K562 (cell line): ENCODE results near the gene CYB5R2. TPM values are rescaled to one million over a fixed set of nuclear protein-coding genes. Genes with fewer than 3 reads are reported as not detected.

ENCODE experiments used
- ATAC-seq: fragments of 200-7000 bp; cut with Tn5 transposase; 3 replicates; pipeline ENCODE4 v1.9.1; 2020; ENCODE audit warnings: moderate library complexity
- BruUV-seq: library from RNA; stranded (reverse); fragments of 400-500 nt; replicated peaks from 2 replicates; lab custom pipeline; 2021; lab: Mats Ljungman, UMichigan
- CTCF ChIA-PET: fragments of 300-600 bp; formaldehyde crosslinking; extraction: SDS; loops from one replicate; lab custom pipeline; 2021; ENCODE audit warnings: low intra/inter-chr PET ratio; lab: Yijun Ruan, JAX
- POLR2A ChIA-PET: fragments of 300-600, 350-650 bp; sonication (Branson Sonifier 250); formaldehyde crosslinking; extraction: SDS; loops from one replicate; lab custom pipeline; 2021; ENCODE audit warnings: antibody characterized with exemption, inconsistent platforms; lab: Yijun Ruan, JAX
- DNase-seq, 4 experiments: peaks; one replicate each; pipeline versions ENCODE4 v3.0.0 to v3.0.0-alpha.2; 2011 to 2018; ENCODE audit warnings: low spot score in 3 of 4, mixed read lengths in 3 of 4; ENCODE audit errors: extremely low read depth in 1 of 4
- FAIRE-seq: peaks from 2 replicates; lab custom pipeline; 2011; peaks lifted over from hg19 to GRCh38; lab: Jason Lieb, UNC
- H2AFZ ChIP-seq: 2 replicates; pipeline ENCODE4 v1.6.0; 2011; ENCODE audit warnings: low read depth, low read length, control low read depth, inconsistent platforms
- H3K27ac ChIP-seq: fragments of 200-600 bp; 3 replicates; pipeline ENCODE4 v1.8.0; 2011; ENCODE audit warnings: low read depth, mild to moderate bottlenecking, control low read depth, inconsistent platforms, low read length, moderate library complexity, mixed read lengths; ENCODE audit errors: extremely low read depth
- H3K27me3 ChIP-seq, 2 experiments: fragments of 300-600 bp in 1 of 2; 2 replicates in 1 of 2; 3 replicates in 1 of 2; pipeline versions ENCODE4 v1.6.0 to v1.8.0; 2011; ENCODE audit warnings: inconsistent platforms in 2 of 2, low read length in 2 of 2, mild to moderate bottlenecking in 1 of 2, mixed read lengths in 1 of 2, moderate library complexity in 1 of 2; ENCODE audit not compliant: control insufficient read depth in 2 of 2, insufficient read depth in 2 of 2
- H3K36me3 ChIP-seq: fragments of 300-600 bp; 3 replicates; pipeline ENCODE4 v1.8.0; 2011; ENCODE audit warnings: mild to moderate bottlenecking, low read length, inconsistent platforms; ENCODE audit not compliant: control insufficient read depth, insufficient read depth
- H3K4me1 ChIP-seq, 2 experiments: fragments of 200-600 bp in 1 of 2; replicated peaks in 1 of 2; 2 replicates in 1 of 2; 3 replicates in 1 of 2; pipeline versions ENCODE4 v1.5.1 to v1.8.0; 2011; ENCODE audit warnings: inconsistent platforms in 2 of 2, low read length in 2 of 2, mild to moderate bottlenecking in 1 of 2, mixed read lengths in 1 of 2, moderate library complexity in 1 of 2; ENCODE audit not compliant: control insufficient read depth in 2 of 2, insufficient read depth in 2 of 2
- H3K4me2 ChIP-seq: 2 replicates; pipeline ENCODE4 v1.6.1; 2011; ENCODE audit warnings: low read length, control low read depth, inconsistent platforms, mixed read lengths; ENCODE audit not compliant: insufficient read depth
- H3K4me3 ChIP-seq: fragments of 200-600 bp; sonication (generic), shearing (Covaris generic); 2 replicates; pipeline ENCODE4 v1.5.1; 2016; ENCODE audit warnings: control low read depth, inconsistent platforms
- H3K79me2 ChIP-seq: fragments of 200-600 bp; 3 replicates; pipeline ENCODE4 v1.8.0; 2011; ENCODE audit warnings: low read length, inconsistent platforms; ENCODE audit not compliant: control insufficient read depth, insufficient read depth
- H3K9ac ChIP-seq, 2 experiments: 2 replicates each; pipeline versions ENCODE4 v1.6.0 to v1.6.1; 2011; ENCODE audit warnings: low read depth in 2 of 2, low read length in 2 of 2, control low read depth in 1 of 2, inconsistent platforms in 1 of 2, mild to moderate bottlenecking in 1 of 2, mixed read lengths in 1 of 2; ENCODE audit not compliant: insufficient read depth in 1 of 2
- H3K9me1 ChIP-seq: one replicate; pipeline ENCODE4 v1.6.0; 2011; ENCODE audit warnings: inconsistent platforms, mild to moderate bottlenecking, low read length, moderate library complexity; ENCODE audit not compliant: control insufficient read depth, insufficient read depth
- H3K9me3 ChIP-seq: replicated peaks from 2 replicates; pipeline ENCODE4 v1.5.1; 2011; ENCODE audit warnings: low read depth, low read length, inconsistent platforms; ENCODE audit not compliant: control insufficient read depth, insufficient read depth
- H4K20me1 ChIP-seq: replicated peaks from 2 replicates; pipeline ENCODE4 v1.6.1; 2011; ENCODE audit warnings: low read length, inconsistent platforms, mixed read lengths; ENCODE audit not compliant: control insufficient read depth, insufficient read depth
- HNRNPLL ChIP-seq: fragments of 200-400 bp; formaldehyde crosslinking; IDR thresholded peaks from 2 replicates; pipeline ENCODE4 v1.6.1; 2017; ENCODE audit warnings: low read length, low read depth, mild to moderate bottlenecking; ENCODE audit not compliant: poor library complexity, severe bottlenecking
- IRF2 ChIP-seq: sonication (generic); formaldehyde crosslinking; IDR thresholded peaks from 2 replicates; pipeline ENCODE4 v1.8.1; 2022; ENCODE audit warnings: mild to moderate bottlenecking, missing genetic modification reagents
- KDM2B ChIP-seq: fragments of 250-450 bp; sonication (Bioruptor Pico); IDR thresholded peaks from 2 replicates; pipeline ENCODE4 v1.8.0; 2021; ENCODE audit warnings: mild to moderate bottlenecking, moderate library complexity
- L3MBTL2 ChIP-seq: fragments of 450-650 bp; IDR thresholded peaks from 2 replicates; pipeline ENCODE4 v1.6.1; 2016; ENCODE audit warnings: mild to moderate bottlenecking, moderate library complexity
- MECOM ChIP-seq: fragments of 250-450 bp; sonication (Bioruptor Pico); IDR thresholded peaks from 2 replicates; pipeline ENCODE4 v1.8.0; 2022; ENCODE audit warnings: inconsistent platforms
- NONO ChIP-seq, 2 experiments: fragments of 200-400 bp in 1 of 2; fragments of 450-650 bp in 1 of 2; formaldehyde crosslinking in 1 of 2; IDR thresholded peaks; 2 replicates each; pipeline ENCODE4 v1.6.1; 2017; ENCODE audit warnings: low read depth in 2 of 2, mild to moderate bottlenecking in 2 of 2, moderate library complexity in 2 of 2, low read length in 1 of 2
- POLR2G ChIP-seq: fragments of 200-400 bp; formaldehyde crosslinking; IDR thresholded peaks from 2 replicates; pipeline ENCODE4 v1.6.1; 2017; ENCODE audit warnings: low read depth, mild to moderate bottlenecking, antibody characterized with exemption, low read length, moderate library complexity
- PYGO2 ChIP-seq: fragments of 450-650 bp; IDR thresholded peaks from 2 replicates; pipeline ENCODE4 v1.6.1; 2016; ENCODE audit warnings: mild to moderate bottlenecking, missing genetic modification characterization, moderate library complexity, missing compliant biosample characterization
- STAG1 ChIP-seq: sonication (generic); formaldehyde crosslinking; IDR thresholded peaks from 2 replicates; pipeline ENCODE4 v1.5.0; 2020; ENCODE audit warnings: missing genetic modification reagents, borderline replicate concordance
- TCF7L2 ChIP-seq: fragments of 150-350 bp; IDR thresholded peaks from 2 replicates; pipeline ENCODE4 v1.6.1; 2016; ENCODE audit warnings: low read depth, mild to moderate bottlenecking, low read length, moderate library complexity
- ZFX ChIP-seq: sonication (generic); formaldehyde crosslinking; IDR thresholded peaks from 2 replicates; pipeline ENCODE4 v1.8.0; 2022; ENCODE audit warnings: mild to moderate bottlenecking, missing genetic modification reagents, moderate library complexity
- WGBS: fragments of 100-300 bp; shearing (Covaris generic); methylation state at CpG from one replicate; pipeline ENCODE4 v1.1.6; 2016; ENCODE audit warnings: low coverage, mixed read lengths; ENCODE audit not compliant: insufficient coverage; ENCODE audit errors: missing lambda C conversion rate; 5-methylcytosine and 5-hydroxymethylcytosine counted together
- in situ Hi-C: fragments of 300-500 bp; cut with MboI; formaldehyde crosslinking; loops from 4 replicates; pipeline ENCODE4 v1.15.0; 2018; ENCODE audit warnings: inconsistent platforms, mixed read lengths
- intact Hi-C: fragments of 100-400 bp; cut with micrococcal nuclease; formaldehyde crosslinking; loops from 2 replicates; pipeline ENCODE4 v1.14.2; 2022
- polyA plus RNA-seq, 8 experiments: library from polyadenylated mRNA; depleted of rRNA in 4 of 8; stranded (reverse) in 5 of 8; unstranded in 3 of 8; fragments of >200 nt; fragmentation: Nextera tagmentation in 2 of 8; fragmentation: Illumina TruSeq in 1 of 8; extraction: Ambion mirVana in 2 of 8; extraction: Trizol in 1 of 8; gene quantifications; 2 replicates each; pipeline versions ENCODE4 v1.2.1 to v1.2.3, GENCODE V29; 2011 to 2014; ENCODE audit warnings: inconsistent platforms in 1 of 8, missing spikeins in 1 of 8
- total RNA-seq, 7 experiments: library from RNA; depleted of rRNA in 6 of 7; stranded (reverse); fragments of >200 nt in 6 of 7; fragmentation: Illumina TruSeq in 2 of 7; extraction: Trizol in 2 of 7; gene quantifications; 2 replicates each; pipeline versions ENCODE4 v1.2.1 to v1.2.3, GENCODE V29; 2011 to 2021; ENCODE audit warnings: low replicate concordance in 1 of 7
- TF ChIP-seq, protein P1 (sequence below): fragments of 450-650 bp; IDR thresholded peaks from 2 replicates; pipeline ENCODE4 v1.6.1; 2016; ENCODE audit warnings: borderline replicate concordance
- TF ChIP-seq, protein P2 (sequence below), 2 experiments: fragments of 150-350 bp in 1 of 2; IDR thresholded peaks; 2 replicates each; pipeline ENCODE4 v1.6.1; 2012 to 2016; ENCODE audit warnings: low read depth in 2 of 2, low read length in 2 of 2, mild to moderate bottlenecking in 1 of 2, moderate library complexity in 1 of 2

CYB5R2 gene
- total and polyA plus RNA-seq, 9 of the 15 experiments (the other 6 are each of a cell fraction or from before 2014, with no cell fraction given), result 8.2 to 28.7 (median 13.6) TPM

DNA sequence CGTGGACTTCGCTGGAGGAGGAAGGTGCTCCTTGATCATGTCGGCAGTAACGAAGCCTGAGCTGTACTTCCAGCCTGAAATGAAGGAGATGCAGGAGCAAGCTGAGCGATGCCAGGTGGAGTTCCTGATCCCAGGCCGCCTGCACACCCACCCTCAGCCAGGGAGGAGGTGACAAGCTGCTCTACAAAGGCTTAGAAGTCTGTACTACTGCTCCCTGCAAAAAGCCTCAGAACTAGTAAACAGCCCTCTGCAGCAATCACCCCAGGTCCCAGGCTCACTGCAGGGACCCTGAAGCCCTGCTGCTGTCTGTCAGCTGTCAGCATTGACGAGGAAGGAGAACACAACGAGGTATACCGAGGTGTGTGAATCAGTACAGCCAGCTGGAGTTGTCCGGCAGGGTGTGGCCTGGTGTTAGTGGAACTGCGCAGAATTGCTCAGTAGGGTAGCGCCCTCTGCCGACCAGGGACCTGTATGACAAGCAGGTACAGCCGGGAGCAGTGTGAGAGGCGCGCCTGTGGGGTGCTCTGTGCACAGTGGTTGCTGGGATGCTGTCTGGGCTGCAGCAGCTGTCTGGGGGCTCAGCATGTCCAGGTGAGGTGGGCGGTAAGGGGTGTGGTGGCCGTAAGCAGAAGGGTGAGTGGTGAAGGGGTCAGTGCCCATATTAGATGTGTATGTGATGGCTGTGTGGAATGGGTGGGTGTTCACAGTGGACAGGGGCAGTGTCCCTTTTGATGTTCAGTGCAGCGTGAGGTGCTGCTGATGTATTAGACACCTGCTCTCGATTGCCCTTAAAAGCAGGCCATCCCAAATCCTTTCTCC, 7.6 kb downstream of the CYB5R2 start (continued):
- TF ChIP-seq L3MBTL2 (no peak), TCF7L2 (no peak), POLR2G (no peak), HNRNPLL (peak; percentile 71), STAG1 (peak; percentile 72; the same call in 1 of the 2 replicates), ZFX (no peak)
- TF ChIP-seq, protein P1, sequence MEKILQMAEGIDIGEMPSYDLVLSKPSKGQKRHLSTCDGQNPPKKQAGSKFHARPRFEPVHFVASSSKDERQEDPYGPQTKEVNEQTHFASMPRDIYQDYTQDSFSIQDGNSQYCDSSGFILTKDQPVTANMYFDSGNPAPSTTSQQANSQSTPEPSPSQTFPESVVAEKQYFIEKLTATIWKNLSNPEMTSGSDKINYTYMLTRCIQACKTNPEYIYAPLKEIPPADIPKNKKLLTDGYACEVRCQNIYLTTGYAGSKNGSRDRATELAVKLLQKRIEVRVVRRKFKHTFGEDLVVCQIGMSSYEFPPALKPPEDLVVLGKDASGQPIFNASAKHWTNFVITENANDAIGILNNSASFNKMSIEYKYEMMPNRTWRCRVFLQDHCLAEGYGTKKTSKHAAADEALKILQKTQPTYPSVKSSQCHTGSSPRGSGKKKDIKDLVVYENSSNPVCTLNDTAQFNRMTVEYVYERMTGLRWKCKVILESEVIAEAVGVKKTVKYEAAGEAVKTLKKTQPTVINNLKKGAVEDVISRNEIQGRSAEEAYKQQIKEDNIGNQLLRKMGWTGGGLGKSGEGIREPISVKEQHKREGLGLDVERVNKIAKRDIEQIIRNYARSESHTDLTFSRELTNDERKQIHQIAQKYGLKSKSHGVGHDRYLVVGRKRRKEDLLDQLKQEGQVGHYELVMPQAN, result no peak

DNA sequence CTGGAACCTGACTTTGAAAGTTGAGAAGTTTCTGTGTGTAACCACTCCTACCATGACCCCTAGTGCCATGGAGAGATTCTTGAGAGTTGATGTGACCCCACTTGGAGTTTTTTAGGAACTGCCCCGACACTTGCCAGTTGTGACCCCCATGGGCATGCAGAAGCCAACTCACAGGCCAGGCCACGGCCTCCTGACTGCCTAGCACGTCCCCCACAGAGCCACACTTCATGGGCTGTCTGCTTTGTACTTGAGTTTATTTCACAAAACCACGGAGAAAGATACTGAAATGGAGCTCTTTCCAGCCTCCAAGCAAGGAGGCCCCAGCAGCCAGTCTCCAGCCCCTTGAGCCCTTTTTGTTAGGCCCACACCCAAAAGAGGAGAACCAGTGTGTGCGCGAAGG, 8.4 kb downstream of the CYB5R2 start:
- no peaks in the 10 kb centered on the region for H3K79me2 ChIP-seq
- no peaks in the 10 kb centered on the region for H3K36me3 ChIP-seq
- H3K9ac ChIP-seq, result no peak overlapping the region
- H3K9me3 ChIP-seq, result no peaks in the 10 kb centered on the region
- H4K20me1 ChIP-seq, result no peaks in the 10 kb centered on the region
- FAIRE-seq (no peak), ATAC-seq (no peak), DNase-seq (no peak)
- no TSS peak for BruUV-seq
- H3K4me3 ChIP-seq, result no peak overlapping the region
- intact Hi-C loops (loop anchor here (2.0 kb wide), 1 partner anchor 94 kb away; no protein-coding TSS in a partner anchor), in situ Hi-C loops (loop anchor here (25.0 kb wide), 1 partner anchor 578 kb away; the partner anchor contains the start of gene RBMXL2)
- no peaks in the 10 kb centered on the region for H3K27me3 ChIP-seq
- no peak overlapping the region for H2AFZ ChIP-seq
- TF ChIP-seq NONO (IDR thresholded peaks at IDR 0.05; ENCODE audit: low read depth in 2 of 2, low read length in 1 of 2) (no peak), KDM2B (no peak), PYGO2 (tag) (no peak), MECOM (CRISPR knock-in tag) (no peak), IRF2 (no peak)
- TF ChIP-seq, protein P2, sequence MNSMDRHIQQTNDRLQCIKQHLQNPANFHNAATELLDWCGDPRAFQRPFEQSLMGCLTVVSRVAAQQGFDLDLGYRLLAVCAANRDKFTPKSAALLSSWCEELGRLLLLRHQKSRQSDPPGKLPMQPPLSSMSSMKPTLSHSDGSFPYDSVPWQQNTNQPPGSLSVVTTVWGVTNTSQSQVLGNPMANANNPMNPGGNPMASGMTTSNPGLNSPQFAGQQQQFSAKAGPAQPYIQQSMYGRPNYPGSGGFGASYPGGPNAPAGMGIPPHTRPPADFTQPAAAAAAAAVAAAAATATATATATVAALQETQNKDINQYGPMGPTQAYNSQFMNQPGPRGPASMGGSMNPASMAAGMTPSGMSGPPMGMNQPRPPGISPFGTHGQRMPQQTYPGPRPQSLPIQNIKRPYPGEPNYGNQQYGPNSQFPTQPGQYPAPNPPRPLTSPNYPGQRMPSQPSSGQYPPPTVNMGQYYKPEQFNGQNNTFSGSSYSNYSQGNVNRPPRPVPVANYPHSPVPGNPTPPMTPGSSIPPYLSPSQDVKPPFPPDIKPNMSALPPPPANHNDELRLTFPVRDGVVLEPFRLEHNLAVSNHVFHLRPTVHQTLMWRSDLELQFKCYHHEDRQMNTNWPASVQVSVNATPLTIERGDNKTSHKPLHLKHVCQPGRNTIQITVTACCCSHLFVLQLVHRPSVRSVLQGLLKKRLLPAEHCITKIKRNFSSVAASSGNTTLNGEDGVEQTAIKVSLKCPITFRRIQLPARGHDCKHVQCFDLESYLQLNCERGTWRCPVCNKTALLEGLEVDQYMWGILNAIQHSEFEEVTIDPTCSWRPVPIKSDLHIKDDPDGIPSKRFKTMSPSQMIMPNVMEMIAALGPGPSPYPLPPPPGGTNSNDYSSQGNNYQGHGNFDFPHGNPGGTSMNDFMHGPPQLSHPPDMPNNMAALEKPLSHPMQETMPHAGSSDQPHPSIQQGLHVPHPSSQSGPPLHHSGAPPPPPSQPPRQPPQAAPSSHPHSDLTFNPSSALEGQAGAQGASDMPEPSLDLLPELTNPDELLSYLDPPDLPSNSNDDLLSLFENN (IDR thresholded peaks at IDR 0.05; ENCODE audit: low read depth in 2 of 2, low read length in 2 of 2), result no peak
- H3K9me1 ChIP-seq, result no peaks in the 10 kb centered on the region
- ChIA-PET CTCF (interaction anchor here (1.1 to 1.6 kb wide), 2 partner anchors 93 to 567 kb away, joined by 6 to 7 read pairs; no protein-coding TSS in a partner anchor), POLR2A (no interaction called here)
- no peak overlapping the region for H3K4me2 ChIP-seq
- no peaks in the 10 kb centered on the region for H3K4me1 ChIP-seq
- WGBS, result 20% methylated on average over 6 of the region's 6 CpGs
- no peak overlapping the region for H3K27ac ChIP-seq
